ENCODE data around the gene GPR75.

The GPR75 gene

DNA sequence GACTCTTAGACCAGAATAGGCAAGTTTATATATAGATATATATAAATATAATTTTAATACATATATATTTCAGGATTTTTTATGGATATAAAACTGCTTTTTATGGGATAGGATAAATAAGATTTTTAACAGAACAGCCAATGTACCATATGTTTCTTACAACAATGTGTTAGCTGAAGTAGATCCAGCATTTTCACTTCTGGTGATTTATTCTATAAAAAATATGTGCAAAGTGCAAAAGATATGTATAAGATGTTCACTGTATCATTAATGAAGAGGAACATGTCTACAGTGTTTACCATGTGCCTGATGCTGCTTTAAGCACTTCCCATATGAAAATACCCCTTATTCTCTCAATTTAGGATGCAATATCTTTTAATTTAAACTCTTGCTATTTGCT is 22.2 kb upstream of the GPR75 start:
- no peaks in the 10 kb centered on the region for H3K9me3 ChIP-seq (ENCODE audit: insufficient read depth, low read length)
- no peak overlapping the region for H3K9ac ChIP-seq (ENCODE audit: low read length)
- no peak overlapping the region for H2AFZ ChIP-seq (ENCODE audit: low read depth, low read length)
- peaks cover 39% of the 10 kb centered on the region for H3K36me3 ChIP-seq (replicated peaks; ENCODE audit: low read depth, low read length)
- peaks cover 7% of the 10 kb centered on the region for H3K4me1 ChIP-seq (ENCODE audit: low read length)
- TF ChIP-seq EZH2phosphoT487 (IDR thresholded peaks at IDR 0.05; ENCODE audit: low read depth): no peak
- TF ChIP-seq, protein P1, sequence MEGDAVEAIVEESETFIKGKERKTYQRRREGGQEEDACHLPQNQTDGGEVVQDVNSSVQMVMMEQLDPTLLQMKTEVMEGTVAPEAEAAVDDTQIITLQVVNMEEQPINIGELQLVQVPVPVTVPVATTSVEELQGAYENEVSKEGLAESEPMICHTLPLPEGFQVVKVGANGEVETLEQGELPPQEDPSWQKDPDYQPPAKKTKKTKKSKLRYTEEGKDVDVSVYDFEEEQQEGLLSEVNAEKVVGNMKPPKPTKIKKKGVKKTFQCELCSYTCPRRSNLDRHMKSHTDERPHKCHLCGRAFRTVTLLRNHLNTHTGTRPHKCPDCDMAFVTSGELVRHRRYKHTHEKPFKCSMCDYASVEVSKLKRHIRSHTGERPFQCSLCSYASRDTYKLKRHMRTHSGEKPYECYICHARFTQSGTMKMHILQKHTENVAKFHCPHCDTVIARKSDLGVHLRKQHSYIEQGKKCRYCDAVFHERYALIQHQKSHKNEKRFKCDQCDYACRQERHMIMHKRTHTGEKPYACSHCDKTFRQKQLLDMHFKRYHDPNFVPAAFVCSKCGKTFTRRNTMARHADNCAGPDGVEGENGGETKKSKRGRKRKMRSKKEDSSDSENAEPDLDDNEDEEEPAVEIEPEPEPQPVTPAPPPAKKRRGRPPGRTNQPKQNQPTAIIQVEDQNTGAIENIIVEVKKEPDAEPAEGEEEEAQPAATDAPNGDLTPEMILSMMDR (IDR thresholded peaks at IDR 0.05; ENCODE audit: low read depth, low read length): no peak
- no peak overlapping the region for H3K27ac ChIP-seq (ENCODE audit: low read length)
- H3K79me2 ChIP-seq (ENCODE audit: low read length): no peaks in the 10 kb centered on the region
- H3K4me2 ChIP-seq (ENCODE audit: low read length): no peak overlapping the region
- H4K20me1 ChIP-seq (ENCODE audit: insufficient read depth, low read length): no peaks in the 10 kb centered on the region
- no peaks in the 10 kb centered on the region for H3K27me3 ChIP-seq (ENCODE audit: low read depth, low read length)
- no peak overlapping the region for H3K4me3 ChIP-seq (ENCODE audit: low read length)

DNA sequence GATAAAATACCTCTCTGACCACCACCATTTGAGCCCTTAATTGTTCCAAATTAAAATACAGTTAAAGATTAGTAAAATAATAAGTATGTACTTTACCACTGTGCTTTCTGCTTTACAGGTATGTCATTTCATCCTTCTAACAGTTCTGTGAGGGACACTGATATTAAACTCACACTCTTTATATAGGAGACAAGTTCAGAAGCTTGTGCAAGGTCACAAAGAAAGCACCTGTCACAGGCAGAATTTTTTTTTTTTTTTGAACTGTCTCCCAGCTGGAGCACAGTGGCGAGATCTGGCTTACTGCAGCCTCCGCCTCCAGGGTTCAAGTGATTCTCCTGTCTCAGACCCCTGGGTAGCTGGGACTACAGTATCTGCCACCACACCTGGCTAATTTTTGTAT is 21.6 kb upstream of the GPR75 start:
- no peak overlapping the region for H3K27ac ChIP-seq (ENCODE audit: low read length)
- H3K36me3 ChIP-seq (replicated peaks; ENCODE audit: low read depth, low read length): peaks cover 33% of the 10 kb centered on the region
- H3K27me3 ChIP-seq (ENCODE audit: low read depth, low read length): no peaks in the 10 kb centered on the region
- no peak overlapping the region for H3K9ac ChIP-seq (ENCODE audit: low read length)
- H3K9me3 ChIP-seq (ENCODE audit: insufficient read depth, low read length): no peaks in the 10 kb centered on the region
- H3K4me1 ChIP-seq (ENCODE audit: low read length): peaks cover 1% of the 10 kb centered on the region
- H2AFZ ChIP-seq (ENCODE audit: low read depth, low read length): no peak overlapping the region
- no peaks in the 10 kb centered on the region for H3K79me2 ChIP-seq (ENCODE audit: low read length)
- TF ChIP-seq, protein P1 (IDR thresholded peaks at IDR 0.05; ENCODE audit: low read depth, low read length): no peak
- TF ChIP-seq EZH2phosphoT487 (IDR thresholded peaks at IDR 0.05; ENCODE audit: low read depth): no peak
- H3K4me3 ChIP-seq (ENCODE audit: low read length): no peak overlapping the region
- H3K4me2 ChIP-seq (ENCODE audit: low read length): no peak overlapping the region
- no peaks in the 10 kb centered on the region for H4K20me1 ChIP-seq (ENCODE audit: insufficient read depth, low read length)

- no peaks in the 10 kb centered on the region for H3K79me2 ChIP-seq (ENCODE audit: low read length)
- H3K36me3 ChIP-seq (replicated peaks; ENCODE audit: low read depth, low read length): peaks cover 29% of the 10 kb centered on the region
- H3K4me1 ChIP-seq (ENCODE audit: low read length): no peaks in the 10 kb centered on the region
- H3K4me2 ChIP-seq (ENCODE audit: low read length): no peak overlapping the region
- no peaks in the 10 kb centered on the region for H3K27me3 ChIP-seq (ENCODE audit: low read depth, low read length)
- no peak overlapping the region for H2AFZ ChIP-seq (ENCODE audit: low read depth, low read length)
- no peak overlapping the region for H3K4me3 ChIP-seq (ENCODE audit: low read length)
- H3K9ac ChIP-seq (ENCODE audit: low read length): no peak overlapping the region
- no peaks in the 10 kb centered on the region for H3K9me3 ChIP-seq (ENCODE audit: insufficient read depth, low read length)
- TF ChIP-seq, protein P1 (IDR thresholded peaks at IDR 0.05; ENCODE audit: low read depth, low read length): no peak
- no peak for TF ChIP-seq EZH2phosphoT487 (IDR thresholded peaks at IDR 0.05; ENCODE audit: low read depth)
- H3K27ac ChIP-seq (ENCODE audit: low read length): no peak overlapping the region
- H4K20me1 ChIP-seq (ENCODE audit: insufficient read depth, low read length): no peaks in the 10 kb centered on the region
Observed at GRCh38 chr2:53880756-53881155, 21.0 kb upstream of the GPR75 start.

GRCh38 chr2:53877556-53877955 is 17.8 kb upstream of the GPR75 start:
- no peaks in the 10 kb centered on the region for H3K27me3 ChIP-seq (ENCODE audit: low read depth, low read length)
- peaks cover 29% of the 10 kb centered on the region for H3K36me3 ChIP-seq (replicated peaks; ENCODE audit: low read depth, low read length)
- H4K20me1 ChIP-seq (ENCODE audit: insufficient read depth, low read length): no peaks in the 10 kb centered on the region
- H3K4me1 ChIP-seq (ENCODE audit: low read length): no peaks in the 10 kb centered on the region
- TF ChIP-seq, protein P1 (IDR thresholded peaks at IDR 0.05; ENCODE audit: low read depth, low read length): no peak
- no peak for TF ChIP-seq EZH2phosphoT487 (IDR thresholded peaks at IDR 0.05; ENCODE audit: low read depth)
- no peak overlapping the region for H3K9ac ChIP-seq (ENCODE audit: low read length)
- H2AFZ ChIP-seq (ENCODE audit: low read depth, low read length): no peak overlapping the region
- H3K79me2 ChIP-seq (ENCODE audit: low read length): no peaks in the 10 kb centered on the region
- no peak overlapping the region for H3K27ac ChIP-seq (ENCODE audit: low read length)
- H3K4me3 ChIP-seq (ENCODE audit: low read length): no peak overlapping the region
- H3K4me2 ChIP-seq (ENCODE audit: low read length): no peak overlapping the region
- H3K9me3 ChIP-seq (ENCODE audit: insufficient read depth, low read length): no peaks in the 10 kb centered on the region
